CD4-positive, CD25-positive, alpha-beta regulatory T cell (primary cell): Measurements from ENCODE around the gene NTM. TPM values are rescaled to one million over a fixed set of nuclear protein-coding genes. Genes with fewer than 3 reads are reported as not detected.

Source experiments
- ATAC-seq, 2 donors: fragments of 150-1000 bp; cut with Tn5 transposase; one replicate each; pipeline ENCODE4 v1.10.0; 2021; ENCODE audit warnings: low read depth in 2 of 2, moderate number of reproducible peaks in 2 of 2, moderate library complexity in 1 of 2
- DNase-seq, 3 donors: peaks; one replicate each; pipeline versions ENCODE4 v3.0.0 to v3.0.0-alpha.2; 2012 to 2022; ENCODE audit warnings: mixed read lengths in 1 of 3
- H3K27ac ChIP-seq: one replicate; pipeline ENCODE4 v1.7.0; 2013; ENCODE audit warnings: mild to moderate bottlenecking, low read length; ENCODE audit not compliant: insufficient read depth, poor library complexity, severe bottlenecking
- H3K27me3 ChIP-seq: one replicate; pipeline ENCODE4 v1.7.0; 2013; ENCODE audit warnings: low read length; ENCODE audit not compliant: control insufficient read depth, insufficient read depth
- H3K36me3 ChIP-seq: one replicate; pipeline ENCODE4 v1.7.0; 2013; ENCODE audit warnings: mild to moderate bottlenecking, low read length, moderate library complexity; ENCODE audit not compliant: control insufficient read depth, insufficient read depth
- H3K4me1 ChIP-seq: 2 replicates; pipeline ENCODE4 v1.7.0; 2013; ENCODE audit warnings: mild to moderate bottlenecking, low read length; ENCODE audit not compliant: insufficient read depth, control insufficient read depth, poor library complexity, severe bottlenecking
- H3K4me3 ChIP-seq: one replicate; pipeline ENCODE4 v1.7.0; 2013; ENCODE audit warnings: low read depth, mild to moderate bottlenecking, low read length, moderate library complexity
- H3K9me3 ChIP-seq, 2 experiments: 1 replicate in 1 of 2; 2 replicates in 1 of 2; pipeline ENCODE4 v1.7.0; 2013; ENCODE audit warnings: low read length in 2 of 2, mild to moderate bottlenecking in 1 of 2, moderate library complexity in 1 of 2; ENCODE audit not compliant: control insufficient read depth in 2 of 2
- H3K27ac Mint-ChIP-seq, 3 donors: one replicate each; pipeline ENCODE4 v1.8.0; 2020 to 2022; ENCODE audit warnings: mild to moderate bottlenecking in 3 of 3, mixed read lengths in 3 of 3, moderate library complexity in 2 of 3
- H3K27me3 Mint-ChIP-seq: one replicate; pipeline ENCODE4 v1.8.0; 2022; ENCODE audit warnings: mild to moderate bottlenecking, mixed read lengths
- H3K36me3 Mint-ChIP-seq: one replicate; pipeline ENCODE4 v1.8.0; 2020; ENCODE audit warnings: mixed read lengths
- H3K4me1 Mint-ChIP-seq, 4 donors: one replicate each; pipeline ENCODE4 v1.8.0; 2020 to 2022; ENCODE audit warnings: mixed read lengths in 4 of 4, mild to moderate bottlenecking in 1 of 4
- H3K4me3 Mint-ChIP-seq, 4 donors: one replicate each; pipeline ENCODE4 v1.8.0; 2020 to 2022; ENCODE audit warnings: mild to moderate bottlenecking in 4 of 4, mixed read lengths in 4 of 4, moderate library complexity in 3 of 4
- H3K9me3 Mint-ChIP-seq, 7 donors: one replicate each; pipeline ENCODE4 v1.8.0; 2020 to 2022; ENCODE audit warnings: mixed read lengths in 7 of 7, mild to moderate bottlenecking in 3 of 7, moderate library complexity in 2 of 7
- polyA plus RNA-seq, 4 donors: library from polyadenylated mRNA; unstranded; fragments of 300-500 nt; fragmentation: Illumina TruSeq; gene quantifications; one replicate each; pipeline ENCODE4 v1.2.3, GENCODE V29; 2021
- total RNA-seq: library from RNA; stranded (reverse); gene quantifications from one replicate; pipeline ENCODE4 v1.2.3, GENCODE V29; 2022

Gene NTM
- total and polyA plus RNA-seq, 5 donors from 2014 or later, result 1.3 TPM; not detected in 4

DNA sequence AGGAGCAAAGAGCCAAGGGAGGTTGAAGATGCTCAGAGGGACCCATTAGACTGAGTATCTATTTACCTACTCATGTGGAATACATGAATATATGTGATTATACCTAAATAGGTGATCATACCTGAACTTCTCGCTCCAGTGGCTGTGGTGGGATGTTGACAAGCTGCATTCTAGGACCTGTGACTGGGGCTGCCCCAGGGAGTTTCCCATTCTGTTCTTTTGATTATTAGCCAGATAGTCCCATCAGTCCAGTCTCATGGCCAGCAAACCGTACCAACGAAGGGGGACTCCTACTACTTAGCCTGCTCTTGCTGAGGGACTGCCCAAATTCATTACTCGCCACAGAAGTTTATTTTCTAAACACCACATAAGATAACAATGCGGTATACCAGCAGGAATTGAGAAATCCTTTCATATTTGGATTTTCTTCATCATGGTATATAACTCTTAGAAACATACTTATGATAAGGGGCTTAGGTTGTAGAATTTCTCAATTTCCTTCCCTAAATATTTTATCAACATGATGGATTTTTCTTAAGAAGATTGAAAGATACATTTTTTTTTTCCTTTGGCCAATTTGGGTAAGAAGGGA is 273.9 kb downstream of the NTM start:
- Mint-ChIP-seq H3K4me1 (no peaks in the 10 kb centered on the region), H3K27me3 (no peaks in the 10 kb centered on the region), H3K27ac (no peak overlapping the region), H3K36me3 (no peaks in the 10 kb centered on the region), H3K9me3 (peaks cover 0 to 6% (median 0%) of the 10 kb centered on the region in 7 donors), H3K4me3 (no peak overlapping the region)
- Histone ChIP-seq H3K9me3 (no peaks in the 10 kb centered on the region), H3K4me3 (no peak overlapping the region), H3K27ac (no peak overlapping the region), H3K27me3 (no peaks in the 10 kb centered on the region), H3K4me1 (no peaks in the 10 kb centered on the region), H3K36me3 (no peaks in the 10 kb centered on the region)
- DNase-seq, result no peak
- ATAC-seq, result no peak

DNA sequence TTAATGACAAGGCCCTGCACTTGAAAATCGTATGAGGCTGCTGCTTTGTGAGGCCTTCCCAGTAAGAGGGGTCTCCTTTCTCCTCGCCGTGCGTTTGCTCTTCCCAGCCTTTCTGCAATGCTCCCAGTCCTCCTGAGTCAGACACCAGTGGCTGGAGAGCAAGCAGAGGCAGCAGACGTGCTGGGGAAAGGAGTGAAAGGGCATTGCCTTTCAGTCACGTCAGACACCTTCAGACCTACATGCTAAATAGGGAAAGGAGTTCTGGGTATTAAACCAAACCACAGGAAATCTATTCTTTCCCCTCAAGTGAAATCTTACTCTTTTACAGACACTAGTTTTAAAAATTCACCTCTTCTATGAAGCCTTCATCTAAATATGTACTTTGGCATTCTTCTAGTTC is 274.8 kb downstream of the NTM start:
- ATAC-seq (no peak), DNase-seq (no peak)
- no peak overlapping the region for H3K27ac Mint-ChIP-seq
- H3K4me1 Mint-ChIP-seq, result no peaks in the 10 kb centered on the region
- Histone ChIP-seq H3K4me3 (no peak overlapping the region), H3K27me3 (no peaks in the 10 kb centered on the region), H3K9me3 (no peaks in the 10 kb centered on the region), H3K4me1 (no peaks in the 10 kb centered on the region), H3K36me3 (no peaks in the 10 kb centered on the region), H3K27ac (no peak overlapping the region)
- H3K36me3 Mint-ChIP-seq, result no peaks in the 10 kb centered on the region
- peaks cover 0 to 6% (median 0%) of the 10 kb centered on the region in 7 donors for H3K9me3 Mint-ChIP-seq
- H3K27me3 Mint-ChIP-seq, result no peaks in the 10 kb centered on the region
- H3K4me3 Mint-ChIP-seq, result no peak overlapping the region

- Histone ChIP-seq H3K36me3 (no peaks in the 10 kb centered on the region), H3K4me1 (no peaks in the 10 kb centered on the region), H3K27me3 (no peaks in the 10 kb centered on the region), H3K27ac (no peak overlapping the region), H3K4me3 (no peak overlapping the region), H3K9me3 (no peaks in the 10 kb centered on the region)
- ATAC-seq (no peak), DNase-seq (no peak)
- H3K9me3 Mint-ChIP-seq, result peaks cover 0 to 8% (median 0%) of the 10 kb centered on the region in 7 donors
- H3K27me3 Mint-ChIP-seq, result no peaks in the 10 kb centered on the region
- H3K4me3 Mint-ChIP-seq, result no peak overlapping the region
- H3K27ac Mint-ChIP-seq, result no peak overlapping the region
- no peaks in the 10 kb centered on the region for H3K4me1 Mint-ChIP-seq
- H3K36me3 Mint-ChIP-seq, result no peaks in the 10 kb centered on the region
These were observed 279.4 kb downstream of the NTM start for GRCh38 chr11:131649856-131650255.

DNA sequence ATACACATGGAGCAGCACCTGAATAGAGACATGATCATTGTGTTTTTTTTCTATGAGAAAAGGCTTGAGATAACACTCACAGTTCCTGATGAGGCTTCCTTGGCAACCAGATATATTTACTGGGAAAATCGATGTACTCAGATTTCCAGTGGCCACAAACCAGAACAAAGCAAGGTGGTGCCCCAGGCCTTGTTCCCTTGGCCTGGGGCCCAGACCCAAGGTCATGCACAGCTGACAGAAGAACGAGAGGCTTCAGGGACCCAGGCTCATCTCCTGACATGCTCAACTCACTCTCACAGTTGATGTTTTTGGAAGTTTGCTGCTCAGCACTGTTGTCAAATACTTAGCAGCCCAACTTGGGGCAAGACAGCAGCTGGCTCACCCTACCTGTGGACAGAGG is 281.8 kb downstream of the NTM start:
- Mint-ChIP-seq H3K36me3 (no peaks in the 10 kb centered on the region), H3K27ac (no peak overlapping the region), H3K4me1 (no peaks in the 10 kb centered on the region), H3K9me3 (peaks cover 0 to 8% (median 0%) of the 10 kb centered on the region in 7 donors), H3K4me3 (no peak overlapping the region), H3K27me3 (no peaks in the 10 kb centered on the region)
- no peak overlapping the region for H3K27ac ChIP-seq
- ATAC-seq, result no peak
- no peaks in the 10 kb centered on the region for H3K27me3 ChIP-seq
- DNase-seq, result no peak
- H3K4me3 ChIP-seq, result no peak overlapping the region
- H3K4me1 ChIP-seq, result no peaks in the 10 kb centered on the region
- no peaks in the 10 kb centered on the region for H3K36me3 ChIP-seq
- H3K9me3 ChIP-seq, result no peaks in the 10 kb centered on the region

- H3K4me3 ChIP-seq, result no peak overlapping the region
- H3K4me3 Mint-ChIP-seq, result no peak overlapping the region
- no peaks in the 10 kb centered on the region for H3K36me3 ChIP-seq
- H3K27me3 ChIP-seq, result no peaks in the 10 kb centered on the region
- ATAC-seq, result no peak
- H3K9me3 Mint-ChIP-seq, result peaks cover 0 to 3% (median 0%) of the 10 kb centered on the region in 7 donors
- H3K27ac Mint-ChIP-seq, result no peak overlapping the region
- H3K9me3 ChIP-seq, result no peaks in the 10 kb centered on the region
- DNase-seq, result no peak
- H3K27me3 Mint-ChIP-seq, result no peaks in the 10 kb centered on the region
- H3K4me1 Mint-ChIP-seq, result no peaks in the 10 kb centered on the region
- H3K4me1 ChIP-seq, result no peaks in the 10 kb centered on the region
- no peaks in the 10 kb centered on the region for H3K36me3 Mint-ChIP-seq
- H3K27ac ChIP-seq, result no peak overlapping the region
These were observed 282.8 kb downstream of the NTM start for GRCh38 chr11:131653260-131653659.

DNA sequence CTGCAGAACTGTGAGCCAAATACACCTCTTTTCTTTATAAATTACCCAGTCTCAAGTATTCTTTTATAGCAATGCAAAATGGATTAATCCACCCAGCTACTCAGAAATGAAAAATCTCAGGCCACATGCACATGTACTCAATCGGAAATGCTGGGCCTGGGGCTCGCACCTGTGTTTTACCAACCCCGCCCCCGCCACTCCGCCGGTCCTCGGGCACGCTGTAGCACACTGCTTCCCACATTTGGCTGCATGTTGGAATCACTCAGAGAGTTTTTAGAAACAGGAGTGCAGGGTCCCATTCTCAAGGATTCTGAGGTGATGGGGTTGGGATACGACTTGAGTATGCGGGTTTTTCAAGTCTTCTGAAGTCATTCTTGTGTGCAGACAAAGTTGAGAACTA is 284.4 kb downstream of the NTM start:
- peaks cover 0 to 5% (median 0%) of the 10 kb centered on the region in 7 donors for H3K9me3 Mint-ChIP-seq
- no peaks in the 10 kb centered on the region for H3K27me3 Mint-ChIP-seq
- no peaks in the 10 kb centered on the region for H3K4me1 Mint-ChIP-seq
- Histone ChIP-seq H3K9me3 (no peaks in the 10 kb centered on the region), H3K4me1 (no peaks in the 10 kb centered on the region), H3K36me3 (no peaks in the 10 kb centered on the region), H3K4me3 (no peak overlapping the region), H3K27me3 (no peaks in the 10 kb centered on the region), H3K27ac (no peak overlapping the region)
- H3K4me3 Mint-ChIP-seq, result no peak overlapping the region
- H3K36me3 Mint-ChIP-seq, result no peaks in the 10 kb centered on the region
- no peak overlapping the region for H3K27ac Mint-ChIP-seq
- ATAC-seq (no peak), DNase-seq (no peak)

- no peaks in the 10 kb centered on the region for H3K27me3 Mint-ChIP-seq
- no peak overlapping the region for H3K4me3 ChIP-seq
- H3K36me3 Mint-ChIP-seq, result no peaks in the 10 kb centered on the region
- H3K36me3 ChIP-seq, result no peaks in the 10 kb centered on the region
- DNase-seq (no peak), ATAC-seq (no peak)
- no peaks in the 10 kb centered on the region for H3K27me3 ChIP-seq
- peak overlapping the region in 1 of 3 donors; percentile 32 for H3K27ac Mint-ChIP-seq
- H3K27ac ChIP-seq, result no peak overlapping the region
- H3K4me1 Mint-ChIP-seq, result no peaks in the 10 kb centered on the region
- no peaks in the 10 kb centered on the region for H3K4me1 ChIP-seq
- peaks cover 0 to 5% (median 0%) of the 10 kb centered on the region in 7 donors for H3K9me3 Mint-ChIP-seq
- H3K4me3 Mint-ChIP-seq, result no peak overlapping the region
- no peaks in the 10 kb centered on the region for H3K9me3 ChIP-seq
These were observed 285.9 kb downstream of the NTM start for GRCh38 chr11:131656179-131656838.

GRCh38 chr11:131656839-131657211 is 286.4 kb downstream of the NTM start:
- Histone ChIP-seq H3K4me3 (no peak overlapping the region), H3K27ac (no peak overlapping the region), H3K27me3 (no peaks in the 10 kb centered on the region), H3K9me3 (no peaks in the 10 kb centered on the region), H3K36me3 (no peaks in the 10 kb centered on the region), H3K4me1 (no peaks in the 10 kb centered on the region)
- Mint-ChIP-seq H3K36me3 (no peaks in the 10 kb centered on the region), H3K27ac (no peak overlapping the region), H3K4me1 (no peaks in the 10 kb centered on the region), H3K9me3 (peaks cover 0 to 5% (median 0%) of the 10 kb centered on the region in 7 donors), H3K4me3 (no peak overlapping the region), H3K27me3 (no peaks in the 10 kb centered on the region)
- ATAC-seq (no peak), DNase-seq (no peak)
